DMS79 (cell line): ENCODE results near the gene FAM83C.
A peak's percentile ranks its signal among the peaks of the same experiment; 100 is the strongest.
"Not testable (repeated sequence)": the region's sequence is repeated elsewhere in the genome, so short reads cannot be mapped to it uniquely, and the experiment has no call there.

Experiments
- DNase-seq: peaks from one replicate; lab custom pipeline; 2025; lab: John Stamatoyannopoulos, UW

The FAM83C gene

DNA sequence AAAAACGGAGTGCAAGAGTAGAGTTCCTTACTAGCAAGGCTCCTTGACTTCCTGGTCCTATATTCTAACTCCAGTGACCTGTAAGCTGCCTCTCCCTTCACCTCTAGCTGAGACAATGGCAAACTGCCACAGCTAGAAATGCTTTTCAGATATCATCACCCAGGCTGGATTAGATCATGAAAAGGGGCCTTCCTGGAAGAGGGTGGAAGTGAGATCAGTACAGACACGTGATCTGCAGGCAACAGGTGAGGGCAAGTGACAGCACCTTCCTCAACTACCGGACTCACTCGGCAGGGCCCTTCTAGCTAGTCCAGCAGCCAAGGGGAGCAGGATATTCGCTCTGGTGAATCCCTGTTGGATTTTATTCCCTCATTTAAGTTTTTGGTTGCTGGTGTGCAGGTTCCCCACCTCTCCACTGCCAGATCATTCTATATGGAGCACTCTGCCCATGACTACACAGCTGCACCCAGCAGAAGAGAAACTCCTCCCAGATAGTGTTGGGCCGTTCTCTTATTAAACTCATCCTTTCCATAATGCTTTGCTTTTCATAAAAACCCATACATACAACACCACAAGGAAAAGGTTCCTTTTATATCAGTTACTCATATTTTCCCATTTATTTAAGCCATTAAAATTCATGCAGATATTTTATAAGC, 26.4 kb upstream of the FAM83C start:
- no peak for DNase-seq

DNA sequence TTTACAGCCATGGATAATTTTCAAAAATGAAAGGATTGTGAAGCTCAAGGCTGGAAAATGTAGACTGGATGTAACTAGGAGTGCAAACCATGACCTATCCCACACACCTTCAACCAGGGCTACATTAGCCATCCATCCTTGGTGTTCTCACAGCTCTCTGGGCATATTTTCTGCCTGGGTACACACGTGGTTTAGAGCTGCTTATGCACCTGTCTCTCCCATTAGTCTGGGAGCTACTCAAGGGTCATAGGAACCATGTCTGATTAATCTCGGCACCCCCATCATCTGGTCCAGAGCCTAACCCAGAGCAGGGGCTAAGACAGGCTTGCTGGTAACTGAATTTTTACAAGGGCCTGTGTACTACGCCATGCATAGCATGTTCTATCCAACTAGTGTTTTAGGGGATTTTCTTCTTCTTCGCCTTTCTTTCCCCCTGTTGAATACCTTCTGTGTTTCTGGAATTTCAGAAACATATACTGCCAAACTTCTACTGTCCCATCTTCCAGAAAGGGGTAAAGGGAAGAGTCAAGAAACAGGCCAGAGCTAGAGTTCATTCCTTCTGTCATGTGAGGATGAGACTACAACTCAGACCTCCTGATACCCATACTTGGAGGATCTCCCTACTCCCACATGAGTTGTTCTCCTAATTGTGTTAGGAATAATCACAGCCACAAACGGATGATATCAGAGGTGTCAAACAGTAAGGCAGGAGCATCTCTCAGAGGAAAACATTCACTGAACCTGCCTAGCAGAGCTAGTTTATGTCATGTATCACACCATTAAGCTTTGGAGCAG, 25.4 kb upstream of the FAM83C start:
- DNase-seq, result no peak

- DNase-seq, result no peak
Observed at GRCh38 chr20:35316086-35316485, 23.9 kb upstream of the FAM83C start.

DNA sequence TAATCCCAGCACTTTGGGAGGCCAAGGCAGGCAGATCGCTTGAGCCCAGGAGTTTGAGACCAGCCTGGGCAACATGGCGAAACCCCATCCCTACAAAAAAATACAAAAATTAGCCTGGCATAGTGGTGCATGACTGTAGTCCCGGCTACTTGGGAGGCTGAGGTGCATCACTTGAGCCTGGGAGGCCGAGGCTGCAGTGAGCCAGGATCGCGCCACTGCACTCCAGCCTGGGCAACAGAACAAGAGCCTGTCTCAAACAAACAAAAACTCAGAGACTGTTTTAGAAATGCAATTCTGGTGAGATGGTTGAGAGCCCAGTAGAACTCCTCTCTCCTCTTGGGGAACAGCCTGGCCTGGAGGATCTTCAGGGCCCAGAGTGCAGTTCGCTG, 23.4 kb upstream of the FAM83C start:
- not testable (repeated sequence) for DNase-seq

DNA sequence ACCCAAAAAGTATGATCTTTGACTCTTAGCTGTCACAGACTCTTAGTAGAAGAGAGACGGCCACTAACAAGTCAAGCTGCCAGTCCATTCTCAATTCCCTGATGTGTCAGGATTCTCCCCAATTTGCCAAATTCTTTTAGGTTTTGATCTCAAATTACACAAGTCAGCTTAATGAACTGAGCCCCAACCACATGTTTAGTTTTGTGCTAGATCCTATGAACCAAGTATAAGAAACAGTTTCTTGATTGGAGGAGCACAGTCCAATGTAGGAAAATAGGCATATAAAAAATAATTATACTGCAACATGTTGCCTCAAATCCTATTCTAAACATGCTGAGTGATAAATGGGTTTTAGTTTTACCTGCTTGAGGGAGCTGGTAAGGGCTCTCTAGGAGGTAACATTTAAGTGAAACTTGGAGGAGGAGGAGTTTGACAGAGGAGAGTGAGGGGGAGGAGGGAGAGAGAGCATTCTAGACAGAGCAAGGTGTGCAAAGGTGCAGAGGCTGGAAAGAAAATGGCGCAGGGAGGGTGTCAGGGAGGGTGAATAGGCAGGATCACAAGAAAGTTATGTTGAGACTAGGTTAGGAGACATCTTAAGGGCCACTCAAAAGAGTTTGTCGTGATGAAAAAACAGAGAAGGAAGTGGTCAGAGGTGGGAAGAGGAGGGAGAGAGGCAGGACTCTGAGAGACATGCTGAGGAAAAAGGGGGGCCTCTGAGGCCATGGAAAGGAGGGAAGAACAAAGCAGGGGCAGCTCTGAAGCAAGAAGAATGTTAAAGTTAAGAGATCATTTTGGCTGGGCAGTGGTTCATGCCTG, 22.8 kb upstream of the FAM83C start:
- no peak for DNase-seq

- DNase-seq, result no peak
Observed at GRCh38 chr20:35312318-35312717, 20.1 kb upstream of the FAM83C start.

DNA sequence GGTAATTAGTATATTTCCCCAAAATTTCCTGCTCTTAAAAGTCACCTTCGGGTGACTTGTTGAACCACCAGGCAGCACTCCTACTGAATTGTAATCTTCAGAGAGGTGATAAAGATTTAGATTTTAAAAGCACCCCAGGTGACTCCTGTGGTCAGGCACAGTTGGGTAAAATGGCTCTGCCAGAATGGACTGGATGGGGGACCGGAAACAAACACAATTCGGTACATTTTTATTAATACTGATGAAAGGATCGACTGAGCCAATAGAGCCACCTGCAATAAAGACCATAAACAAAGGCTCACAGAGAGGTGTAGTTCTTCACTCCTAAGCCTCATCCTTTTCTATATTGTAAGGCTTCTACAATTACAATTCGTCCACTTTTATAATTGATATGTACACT, 19.6 kb upstream of the FAM83C start:
- DNase-seq, result no peak

DNA sequence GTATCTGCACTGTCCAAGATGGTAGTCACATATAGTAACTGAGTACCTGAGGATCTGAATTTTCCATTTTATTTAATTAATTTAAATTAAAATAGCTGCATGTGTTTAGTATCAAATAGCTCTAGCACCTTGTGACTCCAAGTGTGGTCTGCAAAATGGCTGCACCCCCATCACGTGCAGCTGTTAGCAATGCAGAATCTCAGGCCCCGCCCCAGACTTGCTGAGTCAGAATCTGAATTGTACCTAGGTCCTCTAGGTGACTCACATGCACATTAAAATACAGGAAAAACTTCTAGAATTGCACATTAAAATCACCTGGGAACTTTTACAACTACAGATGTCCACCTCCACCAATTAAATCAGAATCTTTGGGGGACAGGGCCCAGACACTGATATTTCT, 19.2 kb upstream of the FAM83C start:
- no peak for DNase-seq

DNA sequence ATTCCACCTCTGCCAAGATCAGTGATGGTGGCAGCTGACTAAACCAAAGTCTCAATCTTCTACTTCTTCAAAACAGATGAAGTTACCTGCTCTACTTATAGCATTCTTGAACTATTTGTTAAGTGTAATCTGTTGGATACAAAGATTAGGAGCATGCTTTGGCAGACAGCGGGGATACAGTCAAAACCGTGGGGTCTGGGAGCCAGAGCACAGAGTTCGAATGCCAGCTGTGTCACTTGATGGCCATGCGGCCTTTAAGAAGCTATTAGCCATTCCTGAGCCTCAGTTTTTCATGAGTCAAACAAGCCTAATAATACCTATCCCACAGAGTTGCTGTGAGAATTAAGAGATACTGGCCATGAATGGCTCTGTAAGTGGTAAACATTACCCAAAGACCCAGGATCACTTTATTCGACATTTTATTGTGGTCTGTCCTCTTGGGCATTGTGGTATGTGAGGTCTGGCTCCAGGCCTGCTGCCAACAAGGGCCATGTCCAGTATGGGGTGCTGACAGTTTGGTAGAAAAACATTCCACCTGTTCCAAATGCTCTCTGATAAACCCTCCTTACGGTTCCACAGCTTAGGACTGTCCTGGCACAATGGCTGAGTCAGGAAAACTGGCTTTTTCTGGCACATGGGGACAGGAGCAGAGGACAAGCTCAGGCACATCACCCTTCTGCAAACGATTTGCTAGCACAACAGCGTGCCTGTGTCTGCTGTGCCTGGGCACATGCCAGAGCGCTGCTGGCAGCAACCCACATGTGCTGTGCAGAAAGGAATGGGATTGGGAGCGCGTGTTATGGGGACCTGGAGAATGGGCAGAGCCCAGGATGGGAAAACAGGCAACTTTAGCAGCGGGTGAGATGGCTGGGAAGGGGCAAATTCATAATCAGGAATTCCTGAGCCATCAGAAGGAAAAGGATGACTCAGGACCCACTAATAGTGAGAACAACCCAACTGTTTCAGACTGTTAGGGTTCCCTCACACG, 15.7 kb upstream of the FAM83C start:
- DNase-seq, result peak; percentile 55

- no peak for DNase-seq
Observed at GRCh38 chr20:35306931-35307517, 14.8 kb upstream of the FAM83C start.

- no peak for DNase-seq
Observed at GRCh38 chr20:35305682-35306556, 13.7 kb upstream of the FAM83C start.

- no peak for DNase-seq
Observed at GRCh38 chr20:35304956-35305355, 12.7 kb upstream of the FAM83C start.

GRCh38 chr20:35303735-35304491, 11.7 kb upstream of the FAM83C start:
- DNase-seq, result peak; percentile 73

- no peak for DNase-seq
Observed at GRCh38 chr20:35303382-35303734, 11.1 kb upstream of the FAM83C start.

DNA sequence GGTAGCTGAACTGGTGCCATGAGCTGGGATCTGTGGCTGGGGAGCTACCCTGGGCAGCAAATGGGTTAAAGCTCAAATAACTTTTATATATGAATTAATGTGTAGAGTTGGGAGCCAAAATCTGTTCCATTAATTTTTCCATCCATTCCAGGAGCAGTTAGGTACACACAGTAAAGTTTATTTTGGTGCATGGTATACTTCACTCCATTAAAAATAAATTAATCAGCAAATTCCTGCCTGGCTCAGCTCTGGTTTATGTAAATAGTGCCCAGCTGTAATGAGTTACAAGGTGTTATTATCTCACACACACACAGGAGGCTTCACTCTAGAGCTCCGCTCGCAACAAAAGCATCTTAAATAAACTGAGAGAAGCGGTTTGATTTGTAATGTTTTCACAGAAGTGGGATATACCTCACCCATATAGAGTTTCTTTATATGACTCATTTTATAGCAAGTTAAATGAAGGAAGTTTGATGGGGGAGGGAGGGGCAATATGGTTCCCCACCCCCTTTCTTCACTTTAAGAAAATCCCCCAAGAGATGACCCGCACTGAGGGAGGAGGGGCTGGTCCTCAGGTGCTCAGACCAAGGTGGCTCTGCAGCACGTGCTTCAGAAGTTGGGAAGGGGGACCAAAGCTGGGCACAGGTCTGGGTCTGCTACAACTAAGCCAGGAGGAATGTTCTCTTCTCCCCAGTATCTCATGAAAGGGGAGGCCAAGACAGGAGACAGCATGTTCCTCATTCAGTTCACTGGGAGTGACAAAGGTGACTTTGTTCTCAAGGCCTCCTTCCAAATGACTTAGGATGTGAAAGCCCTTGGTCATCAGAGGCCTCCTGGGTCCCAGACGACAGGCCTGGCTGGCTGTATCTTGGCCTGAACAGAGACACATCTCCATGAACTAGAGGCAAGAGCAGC, 10.5 kb upstream of the FAM83C start:
- no peak for DNase-seq

GRCh38 chr20:35301426-35301825, 9.2 kb upstream of the FAM83C start:
- no peak for DNase-seq

DNA sequence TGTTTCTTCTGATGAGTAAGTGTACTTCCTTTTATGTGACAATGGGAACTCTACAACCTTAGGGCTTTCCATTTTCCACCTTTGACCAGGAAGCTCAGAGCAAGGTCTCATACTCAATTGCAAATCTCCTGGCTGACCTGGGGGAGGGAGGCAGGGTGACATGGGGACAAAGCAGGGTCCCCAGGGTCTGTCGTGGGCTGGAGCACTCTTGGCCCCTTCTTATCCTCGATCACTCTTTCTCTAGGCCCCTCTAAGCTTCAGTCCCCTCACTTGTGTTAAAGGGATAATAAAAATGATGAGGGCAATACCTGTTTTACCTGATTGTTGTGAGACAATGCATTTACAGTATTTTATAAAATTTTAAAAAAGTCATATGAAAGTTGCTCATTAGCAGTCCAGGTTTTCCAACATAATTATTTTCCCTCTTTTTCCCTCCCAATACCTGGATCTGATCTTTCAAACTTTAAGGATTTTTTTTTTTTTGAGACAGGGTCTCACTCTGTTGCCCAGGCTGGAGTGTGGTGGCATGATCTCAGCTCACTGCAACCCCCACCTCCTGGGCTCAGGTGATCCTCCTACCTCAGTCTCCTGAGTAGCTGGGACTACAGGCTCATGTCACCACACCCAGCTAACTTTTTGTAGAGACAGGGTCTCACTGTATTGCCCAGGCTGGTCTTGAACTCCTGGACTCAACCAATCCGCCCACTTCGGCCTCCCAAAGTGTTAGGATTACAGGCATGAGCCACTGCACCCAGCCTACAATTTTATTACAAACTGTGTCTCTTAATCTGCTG, 8.4 kb upstream of the FAM83C start:
- DNase-seq, result no peak

GRCh38 chr20:35299780-35300179, 7.6 kb upstream of the FAM83C start:
- DNase-seq, result no peak
